Left lung (tissue), 10 donors: Measurements from ENCODE around the gene KCNAB1. TPM values are rescaled to one million over a fixed set of nuclear protein-coding genes. Genes with fewer than 3 reads are reported as not detected.

ENCODE experiments used
- ATAC-seq: fragments of 200-7000 bp; cut with Tn5 transposase; one replicate; pipeline ENCODE4 v1.9.1; 2020; ENCODE audit warnings: moderate library complexity
- DNase-seq, 4 donors: peaks; one replicate each; pipeline ENCODE4 v3.0.0-alpha.2; 2013 to 2020
- H3K27ac ChIP-seq, 2 donors: fragments of 200-600 bp; sonication (generic) in 1 of 2; one replicate each; pipeline versions ENCODE4 v1.5.0 to v1.8.0; 2020 to 2021
- H3K27me3 ChIP-seq, 2 donors: fragments of 200-600 bp; sonication (generic) in 1 of 2; one replicate each; pipeline versions ENCODE4 v1.5.0 to v1.8.0; 2020 to 2021
- H3K36me3 ChIP-seq, 2 donors: fragments of 200-600 bp; sonication (generic) in 1 of 2; one replicate each; pipeline versions ENCODE4 v1.5.0 to v1.8.0; 2020 to 2021
- H3K4me1 ChIP-seq, 2 donors: fragments of 200-600 bp; one replicate each; pipeline ENCODE4 v1.8.0; 2021
- H3K4me3 ChIP-seq, 2 donors: fragments of 200-600 bp; sonication (generic) in 1 of 2; one replicate each; pipeline versions ENCODE4 v1.5.0 to v1.8.0; 2020 to 2021; ENCODE audit warnings: mild to moderate bottlenecking in 1 of 2
- H3K9me3 ChIP-seq, 2 donors: fragments of 200-600 bp; sonication (generic) in 1 of 2; one replicate each; pipeline versions ENCODE4 v1.5.0 to v1.8.0; 2020 to 2021
- CTCF ChIP-seq, 2 donors: fragments of 200-600 bp; sonication (generic) in 1 of 2; IDR thresholded peaks; one replicate each; pipeline versions ENCODE4 v1.5.0 to v1.8.0; 2021; ENCODE audit warnings: antibody characterized with exemption in 2 of 2
- intact Hi-C, 2 donors: fragments of 100-400 bp; cut with DNase I; formaldehyde crosslinking; loops; one replicate each; pipeline versions ENCODE4 v1.11.2 to v1.14.2; 2022
- polyA plus RNA-seq, 6 donors: library from polyadenylated mRNA; unstranded; fragments of 120-200 nt; gene quantifications; one replicate each; pipeline ENCODE4 v1.2.1, GENCODE V29; 2013; ENCODE audit not compliant: insufficient read length in 6 of 6
- total RNA-seq, 2 donors: library from RNA; stranded (reverse); fragmentation: NEBNext Ultra II Directional; extraction: Animal tissue kit (Norgen Biotek cat#: 25700); gene quantifications; one replicate each; pipeline ENCODE4 v1.2.1, GENCODE V29; 2021
- donor health status: DM: no; HTN: yes; CAD: no.
- donor health status: DM: no; HTN: no; CAD: no.

The KCNAB1 gene
- total and polyA plus RNA-seq, 8 donors, result 0.58 to 1.7 (median 1.5) TPM

GRCh38 chr3:156148345-156148945 lies 28.1 kb downstream of the KCNAB1 start:
- TF ChIP-seq CTCF (IDR thresholded peaks at IDR 0.05), result no peak
- Histone ChIP-seq H3K4me3 (no peak overlapping the region), H3K36me3 (no peaks in the 10 kb centered on the region), H3K27ac (no peak overlapping the region), H3K4me1 (peaks cover 0 to 13% of the 10 kb centered on the region in 2 donors), H3K9me3 (no peaks in the 10 kb centered on the region), H3K27me3 (peaks cover 0 to 6% of the 10 kb centered on the region in 2 donors)
- intact Hi-C loops, result no loop called here
- ATAC-seq (no peak), DNase-seq (no peak)

- H3K9me3 ChIP-seq, result no peaks in the 10 kb centered on the region
- intact Hi-C loops, result no loop called here
- no peak for TF ChIP-seq CTCF (IDR thresholded peaks at IDR 0.05)
- DNase-seq, result no peak
- H3K27me3 ChIP-seq, result peaks cover 0 to 6% of the 10 kb centered on the region in 2 donors
- no peaks in the 10 kb centered on the region for H3K36me3 ChIP-seq
- H3K27ac ChIP-seq, result no peak overlapping the region
- H3K4me1 ChIP-seq, result peaks cover 0 to 13% of the 10 kb centered on the region in 2 donors
- H3K4me3 ChIP-seq, result no peak overlapping the region
- no peak for ATAC-seq
Observed at GRCh38 chr3:156148946-156149381, 28.6 kb downstream of the KCNAB1 start.

- H3K4me1 ChIP-seq, result peaks cover 0 to 13% of the 10 kb centered on the region in 2 donors
- TF ChIP-seq CTCF (IDR thresholded peaks at IDR 0.05), result no peak
- ATAC-seq, result no peak
- H3K27ac ChIP-seq, result peak overlapping the region in 1 of 2 donors; percentile 42
- H3K9me3 ChIP-seq, result no peaks in the 10 kb centered on the region
- no peak overlapping the region for H3K4me3 ChIP-seq
- peaks cover 0 to 4% of the 10 kb centered on the region in 2 donors for H3K27me3 ChIP-seq
- intact Hi-C loops, result loop anchor here in 1 of 2 donors (10.0 kb wide), 1 partner anchor 355 kb away; no protein-coding TSS in a partner anchor
- DNase-seq, result no peak
- no peaks in the 10 kb centered on the region for H3K36me3 ChIP-seq
Observed at GRCh38 chr3:156149876-156150275, 29.5 kb downstream of the KCNAB1 start.

GRCh38 chr3:156150434-156151066 lies 30.2 kb downstream of the KCNAB1 start:
- no peak overlapping the region for H3K4me3 ChIP-seq
- TF ChIP-seq CTCF (IDR thresholded peaks at IDR 0.05), result peak; percentile 73 to 80
- H3K4me1 ChIP-seq, result peaks cover 0 to 13% of the 10 kb centered on the region in 2 donors
- intact Hi-C loops, result loop anchor here in 1 of 2 donors (10.0 kb wide), 1 partner anchor 354 kb away; no protein-coding TSS in a partner anchor
- no peaks in the 10 kb centered on the region for H3K9me3 ChIP-seq
- ATAC-seq (peak; percentile 85), DNase-seq (peak in 2 of 4 donors; percentile 57 to 62)
- no peaks in the 10 kb centered on the region for H3K27me3 ChIP-seq
- peak overlapping the region in 1 of 2 donors; percentile 42 for H3K27ac ChIP-seq
- no peaks in the 10 kb centered on the region for H3K36me3 ChIP-seq

GRCh38 chr3:156151824-156152428 lies 31.5 kb downstream of the KCNAB1 start:
- peak; percentile 88 for ATAC-seq
- Histone ChIP-seq H3K9me3 (peaks cover 0 to 2% of the 10 kb centered on the region in 2 donors), H3K36me3 (no peaks in the 10 kb centered on the region), H3K27me3 (no peaks in the 10 kb centered on the region), H3K4me1 (peaks cover 0 to 13% of the 10 kb centered on the region in 2 donors), H3K27ac (no peak overlapping the region), H3K4me3 (no peak overlapping the region)
- intact Hi-C loops, result loop anchor here in 1 of 2 donors (10.0 kb wide), 1 partner anchor 353 kb away; no protein-coding TSS in a partner anchor
- DNase-seq, result peak in 3 of 4 donors; percentile 38 to 78 (median 71)
- peak; percentile 47 to 63 for TF ChIP-seq CTCF (IDR thresholded peaks at IDR 0.05)
